WTC11 (cell line): ENCODE measurements around the gene RANGAP1. TPM values are rescaled to one million over a fixed set of nuclear protein-coding genes. Genes with fewer than 3 reads are reported as not detected.

ENCODE experiments used
- ATAC-seq: fragments of 200-7000 bp; cut with Tn5 transposase; 2 replicates; pipeline ENCODE4 v1.10.0; 2021; ENCODE audit warnings: mild to moderate bottlenecking, moderate library complexity
- CTCF ChIA-PET: fragments of 300-600 bp; sonication (Branson Sonifier 250); formaldehyde crosslinking; loops from one replicate; lab custom pipeline; 2021; ENCODE audit warnings: antibody characterized with exemption; lab: Charles Lee
- POLR2A ChIA-PET: fragments of 350-600 bp; sonication (Branson Sonifier 250); formaldehyde crosslinking; loops from one replicate; lab custom pipeline; 2021; ENCODE audit warnings: antibody characterized with exemption; lab: Charles Lee
- DNase-seq: peaks from one replicate; pipeline ENCODE4 v3.0.0; 2021; ENCODE audit warnings: low spot score
- H3K27ac Mint-ChIP-seq: 2 replicates; pipeline ENCODE4 v1.8.0; 2021; ENCODE audit warnings: mixed read lengths
- H3K27me3 Mint-ChIP-seq: 2 replicates; pipeline ENCODE4 v1.8.0; 2021; ENCODE audit warnings: low read depth, mild to moderate bottlenecking, moderate library complexity, mixed read lengths
- H3K36me3 Mint-ChIP-seq: 2 replicates; pipeline ENCODE4 v1.8.0; 2021; ENCODE audit warnings: mixed read lengths
- H3K4me1 Mint-ChIP-seq: 2 replicates; pipeline ENCODE4 v1.8.0; 2022; ENCODE audit warnings: mixed read lengths
- H3K4me3 Mint-ChIP-seq: 2 replicates; pipeline ENCODE4 v1.8.0; 2021; ENCODE audit warnings: mild to moderate bottlenecking, moderate library complexity, mixed read lengths
- H3K9me3 Mint-ChIP-seq: 2 replicates; pipeline ENCODE4 v1.8.0; 2021; ENCODE audit warnings: mixed read lengths
- ARID4B ChIP-seq: sonication (generic); formaldehyde crosslinking; IDR thresholded peaks from 2 replicates; pipeline ENCODE4 v1.8.0; 2023; ENCODE audit warnings: missing genetic modification reagents, mild to moderate bottlenecking, borderline replicate concordance
- ATF1 ChIP-seq: sonication (generic); formaldehyde crosslinking; IDR thresholded peaks from 2 replicates; pipeline ENCODE4 v1.8.1; 2023; ENCODE audit warnings: mild to moderate bottlenecking, moderate library complexity, missing genetic modification reagents
- CREB1 ChIP-seq: sonication (generic); formaldehyde crosslinking; IDR thresholded peaks from 2 replicates; pipeline ENCODE4 v1.8.0; 2023; ENCODE audit warnings: mild to moderate bottlenecking, missing genetic modification reagents
- EMX1 ChIP-seq: fragments of 250-450 bp; sonication (Bioruptor Pico); IDR thresholded peaks from 2 replicates; pipeline ENCODE4 v1.8.0; 2021; ENCODE audit warnings: mild to moderate bottlenecking
- GRHL2 ChIP-seq: fragments of 250-450 bp; sonication (Bioruptor Pico); IDR thresholded peaks from 2 replicates; pipeline ENCODE4 v1.8.0; 2022; ENCODE audit warnings: mild to moderate bottlenecking, moderate library complexity; ENCODE audit not compliant: insufficient replicate concordance, severe bottlenecking
- JUN ChIP-seq: sonication (generic); formaldehyde crosslinking; IDR thresholded peaks from 2 replicates; pipeline ENCODE4 v1.8.0; 2023; ENCODE audit warnings: mild to moderate bottlenecking, missing genetic modification reagents
- NFE2L1 ChIP-seq: sonication (generic); formaldehyde crosslinking; IDR thresholded peaks from 2 replicates; pipeline ENCODE4 v1.8.1; 2023; ENCODE audit warnings: missing genetic modification reagents
- NR3C1 ChIP-seq: sonication (generic); formaldehyde crosslinking; conservative IDR thresholded peaks from 2 replicates; pipeline ENCODE4 v1.8.1; 2023; ENCODE audit warnings: low read depth, mild to moderate bottlenecking, missing genetic modification reagents
- PRRX2 ChIP-seq: fragments of 250-450 bp; sonication (Bioruptor Pico); IDR thresholded peaks from 2 replicates; pipeline ENCODE4 v1.8.0; 2021; ENCODE audit warnings: mild to moderate bottlenecking
- ZNF138 ChIP-seq: sonication (generic); formaldehyde crosslinking; conservative IDR thresholded peaks from 2 replicates; pipeline ENCODE4 v1.8.1; 2022; ENCODE audit warnings: mild to moderate bottlenecking, moderate library complexity, missing genetic modification reagents
- ZNF219 ChIP-seq: sonication (generic); formaldehyde crosslinking; IDR thresholded peaks from 2 replicates; pipeline ENCODE4 v1.8.0; 2023; ENCODE audit warnings: missing genetic modification reagents, mild to moderate bottlenecking, borderline replicate concordance
- ZNF281 ChIP-seq: sonication (generic); formaldehyde crosslinking; IDR thresholded peaks from 2 replicates; pipeline ENCODE4 v1.8.0; 2023; ENCODE audit warnings: mild to moderate bottlenecking, missing genetic modification reagents
- ZSCAN18 ChIP-seq: fragments of 250-450 bp; sonication (Bioruptor Pico); IDR thresholded peaks from 2 replicates; pipeline ENCODE4 v2.1.2; 2022; ENCODE audit warnings: mild to moderate bottlenecking, moderate library complexity
- total RNA-seq: library from RNA; stranded (reverse); gene quantifications from 3 replicates; pipeline ENCODE4 v1.2.3, GENCODE V29; 2021
- TF ChIP-seq, protein P1 (sequence below): sonication (generic); formaldehyde crosslinking; IDR thresholded peaks from 2 replicates; pipeline ENCODE4 v1.8.1; 2023; ENCODE audit warnings: mild to moderate bottlenecking, missing genetic modification reagents, borderline replicate concordance
- TF ChIP-seq, protein P2 (sequence below): sonication (generic); formaldehyde crosslinking; conservative IDR thresholded peaks from 2 replicates; pipeline ENCODE4 v1.8.1; 2023; ENCODE audit warnings: mild to moderate bottlenecking, low read depth, missing genetic modification reagents, moderate library complexity

Gene RANGAP1
- total RNA-seq, 1 experiment from 2014 or later = 160 TPM

DNA sequence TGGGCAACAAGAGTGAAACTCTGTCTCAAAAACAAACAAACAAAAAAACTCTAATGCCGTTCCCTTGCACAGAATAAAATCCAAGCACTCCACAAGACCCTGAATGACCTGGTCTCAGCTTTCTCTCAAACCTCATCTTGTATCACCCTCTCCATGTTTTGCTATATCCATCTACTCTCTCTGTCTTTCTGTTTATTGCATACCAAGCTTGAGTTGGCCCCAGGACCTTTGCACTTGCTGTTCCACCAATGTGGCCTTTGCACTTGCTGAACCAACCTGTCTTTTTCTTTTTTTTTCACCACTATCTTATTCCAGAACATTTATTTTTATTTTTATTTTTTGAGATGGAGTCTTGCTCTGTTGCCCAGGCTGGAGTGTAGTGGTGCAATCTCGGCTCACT lies 82.9 kb downstream of the RANGAP1 start:
- CTCF ChIA-PET = no interaction called here
- DNase-seq (no peak), ATAC-seq (no peak)
- Mint-ChIP-seq H3K4me1 (peaks cover 14% of the 10 kb centered on the region), H3K27me3 (peaks cover 43% of the 10 kb centered on the region), H3K9me3 (no peaks in the 10 kb centered on the region), H3K4me3 (no peak overlapping the region), H3K27ac (no peak overlapping the region), H3K36me3 (no peaks in the 10 kb centered on the region)
- TF ChIP-seq ATF1 (no peak), NR3C1 (CRISPR knock-in tag) (no peak), ZNF138 (CRISPR knock-in tag) (no peak), JUN (CRISPR knock-in tag) (no peak), ARID4B (CRISPR knock-in tag) (no peak), EMX1 (CRISPR knock-in tag) (no peak), ZSCAN18 (CRISPR knock-in tag) (no peak), ZNF281 (CRISPR knock-in tag) (no peak), NFE2L1 (CRISPR knock-in tag) (no peak), ZNF219 (no peak), PRRX2 (CRISPR knock-in tag) (no peak), GRHL2 (no peak), CREB1 (no peak)
- TF ChIP-seq, protein P1, sequence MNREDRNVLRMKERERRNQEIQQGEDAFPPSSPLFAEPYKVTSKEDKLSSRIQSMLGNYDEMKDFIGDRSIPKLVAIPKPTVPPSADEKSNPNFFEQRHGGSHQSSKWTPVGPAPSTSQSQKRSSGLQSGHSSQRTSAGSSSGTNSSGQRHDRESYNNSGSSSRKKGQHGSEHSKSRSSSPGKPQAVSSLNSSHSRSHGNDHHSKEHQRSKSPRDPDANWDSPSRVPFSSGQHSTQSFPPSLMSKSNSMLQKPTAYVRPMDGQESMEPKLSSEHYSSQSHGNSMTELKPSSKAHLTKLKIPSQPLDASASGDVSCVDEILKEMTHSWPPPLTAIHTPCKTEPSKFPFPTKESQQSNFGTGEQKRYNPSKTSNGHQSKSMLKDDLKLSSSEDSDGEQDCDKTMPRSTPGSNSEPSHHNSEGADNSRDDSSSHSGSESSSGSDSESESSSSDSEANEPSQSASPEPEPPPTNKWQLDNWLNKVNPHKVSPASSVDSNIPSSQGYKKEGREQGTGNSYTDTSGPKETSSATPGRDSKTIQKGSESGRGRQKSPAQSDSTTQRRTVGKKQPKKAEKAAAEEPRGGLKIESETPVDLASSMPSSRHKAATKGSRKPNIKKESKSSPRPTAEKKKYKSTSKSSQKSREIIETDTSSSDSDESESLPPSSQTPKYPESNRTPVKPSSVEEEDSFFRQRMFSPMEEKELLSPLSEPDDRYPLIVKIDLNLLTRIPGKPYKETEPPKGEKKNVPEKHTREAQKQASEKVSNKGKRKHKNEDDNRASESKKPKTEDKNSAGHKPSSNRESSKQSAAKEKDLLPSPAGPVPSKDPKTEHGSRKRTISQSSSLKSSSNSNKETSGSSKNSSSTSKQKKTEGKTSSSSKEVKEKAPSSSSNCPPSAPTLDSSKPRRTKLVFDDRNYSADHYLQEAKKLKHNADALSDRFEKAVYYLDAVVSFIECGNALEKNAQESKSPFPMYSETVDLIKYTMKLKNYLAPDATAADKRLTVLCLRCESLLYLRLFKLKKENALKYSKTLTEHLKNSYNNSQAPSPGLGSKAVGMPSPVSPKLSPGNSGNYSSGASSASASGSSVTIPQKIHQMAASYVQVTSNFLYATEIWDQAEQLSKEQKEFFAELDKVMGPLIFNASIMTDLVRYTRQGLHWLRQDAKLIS (CRISPR knock-in tag) = no peak
- TF ChIP-seq, protein P2, sequence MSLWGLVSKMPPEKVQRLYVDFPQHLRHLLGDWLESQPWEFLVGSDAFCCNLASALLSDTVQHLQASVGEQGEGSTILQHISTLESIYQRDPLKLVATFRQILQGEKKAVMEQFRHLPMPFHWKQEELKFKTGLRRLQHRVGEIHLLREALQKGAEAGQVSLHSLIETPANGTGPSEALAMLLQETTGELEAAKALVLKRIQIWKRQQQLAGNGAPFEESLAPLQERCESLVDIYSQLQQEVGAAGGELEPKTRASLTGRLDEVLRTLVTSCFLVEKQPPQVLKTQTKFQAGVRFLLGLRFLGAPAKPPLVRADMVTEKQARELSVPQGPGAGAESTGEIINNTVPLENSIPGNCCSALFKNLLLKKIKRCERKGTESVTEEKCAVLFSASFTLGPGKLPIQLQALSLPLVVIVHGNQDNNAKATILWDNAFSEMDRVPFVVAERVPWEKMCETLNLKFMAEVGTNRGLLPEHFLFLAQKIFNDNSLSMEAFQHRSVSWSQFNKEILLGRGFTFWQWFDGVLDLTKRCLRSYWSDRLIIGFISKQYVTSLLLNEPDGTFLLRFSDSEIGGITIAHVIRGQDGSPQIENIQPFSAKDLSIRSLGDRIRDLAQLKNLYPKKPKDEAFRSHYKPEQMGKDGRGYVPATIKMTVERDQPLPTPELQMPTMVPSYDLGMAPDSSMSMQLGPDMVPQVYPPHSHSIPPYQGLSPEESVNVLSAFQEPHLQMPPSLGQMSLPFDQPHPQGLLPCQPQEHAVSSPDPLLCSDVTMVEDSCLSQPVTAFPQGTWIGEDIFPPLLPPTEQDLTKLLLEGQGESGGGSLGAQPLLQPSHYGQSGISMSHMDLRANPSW (CRISPR knock-in tag) = no peak
- POLR2A ChIA-PET = no interaction called here
